HG02571 (cell line): ENCODE results near the gene SPEF2.

ENCODE experiments used
- ATAC-seq: cut with Tn5 transposase; IDR thresholded peaks from one replicate; pipeline ENCODE4 v1.9.1; 2021; ENCODE audit warnings: mild to moderate bottlenecking, moderate library complexity; ENCODE audit not compliant: unreplicated experiment

The SPEF2 gene

GRCh38 chr5:35780236-35780635 lies 162.6 kb downstream of the SPEF2 start:
- no peak for ATAC-seq

- no peak for ATAC-seq
Observed at GRCh38 chr5:35781181-35781790, 163.6 kb downstream of the SPEF2 start.

GRCh38 chr5:35783551-35783950 lies 165.9 kb downstream of the SPEF2 start:
- ATAC-seq, result no peak

DNA sequence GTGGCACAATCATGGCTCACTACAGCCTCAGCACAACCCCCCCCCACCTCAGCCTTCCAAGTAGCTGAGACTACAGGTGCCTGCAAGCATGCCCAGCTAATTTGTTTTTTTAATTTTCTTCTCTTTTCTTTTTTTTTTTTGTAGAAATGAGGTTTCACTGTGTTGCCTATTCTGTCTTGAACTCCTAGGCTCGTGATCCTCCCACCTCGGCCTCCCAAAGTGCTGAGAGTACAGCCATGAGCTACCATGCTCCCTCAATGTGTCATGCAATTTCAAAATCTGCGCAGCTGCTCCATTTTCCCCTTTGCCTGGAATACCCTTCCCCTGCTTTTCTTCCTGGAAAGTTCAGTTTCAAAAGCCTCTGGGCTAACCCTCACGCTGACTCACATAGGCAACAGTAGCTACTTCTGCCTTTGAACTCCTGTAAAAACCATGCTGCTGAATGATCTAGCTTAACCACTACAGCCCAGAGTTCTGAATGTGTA lies 168.0 kb downstream of the SPEF2 start:
- ATAC-seq, result no peak

- ATAC-seq, result no peak
Observed at GRCh38 chr5:35788724-35789123, 171.1 kb downstream of the SPEF2 start.

DNA sequence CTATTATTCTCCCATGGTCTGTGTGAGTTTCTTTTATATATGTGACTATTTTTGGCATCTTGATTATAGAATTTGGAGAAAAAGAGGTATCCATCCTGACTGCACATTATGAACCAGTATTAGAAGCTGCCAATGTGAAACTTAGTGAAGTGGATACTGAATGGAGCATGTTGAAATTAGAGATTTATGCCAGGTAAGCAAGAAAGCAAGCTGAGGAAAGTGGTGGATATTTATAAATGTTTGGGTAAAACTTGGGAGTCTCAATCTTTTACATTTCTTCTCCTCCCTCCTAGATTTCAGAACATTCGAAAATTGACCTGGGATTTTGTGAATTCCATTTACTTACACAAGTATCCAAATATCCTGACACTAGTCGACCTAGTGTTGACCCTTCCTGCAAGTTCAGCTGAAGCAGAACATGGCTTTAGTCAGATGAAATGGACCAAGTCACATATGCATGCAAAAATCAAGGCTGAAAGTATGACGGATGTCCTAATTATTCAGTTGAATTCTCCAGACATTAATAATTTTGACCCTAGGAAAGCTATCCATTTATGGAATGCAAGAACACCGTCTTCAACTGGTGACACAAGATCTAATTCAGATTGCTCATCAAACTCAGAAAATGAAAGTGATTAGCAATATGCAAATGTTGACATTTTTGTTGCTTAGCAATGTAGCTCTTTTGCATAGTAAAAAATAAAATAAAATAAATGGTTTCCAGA lies 172.2 kb downstream of the SPEF2 start:
- ATAC-seq, result no peak

- no peak for ATAC-seq
Observed at GRCh38 chr5:35790457-35790822, 172.8 kb downstream of the SPEF2 start.

GRCh38 chr5:35794328-35794619 lies 176.6 kb downstream of the SPEF2 start:
- no peak for ATAC-seq

DNA sequence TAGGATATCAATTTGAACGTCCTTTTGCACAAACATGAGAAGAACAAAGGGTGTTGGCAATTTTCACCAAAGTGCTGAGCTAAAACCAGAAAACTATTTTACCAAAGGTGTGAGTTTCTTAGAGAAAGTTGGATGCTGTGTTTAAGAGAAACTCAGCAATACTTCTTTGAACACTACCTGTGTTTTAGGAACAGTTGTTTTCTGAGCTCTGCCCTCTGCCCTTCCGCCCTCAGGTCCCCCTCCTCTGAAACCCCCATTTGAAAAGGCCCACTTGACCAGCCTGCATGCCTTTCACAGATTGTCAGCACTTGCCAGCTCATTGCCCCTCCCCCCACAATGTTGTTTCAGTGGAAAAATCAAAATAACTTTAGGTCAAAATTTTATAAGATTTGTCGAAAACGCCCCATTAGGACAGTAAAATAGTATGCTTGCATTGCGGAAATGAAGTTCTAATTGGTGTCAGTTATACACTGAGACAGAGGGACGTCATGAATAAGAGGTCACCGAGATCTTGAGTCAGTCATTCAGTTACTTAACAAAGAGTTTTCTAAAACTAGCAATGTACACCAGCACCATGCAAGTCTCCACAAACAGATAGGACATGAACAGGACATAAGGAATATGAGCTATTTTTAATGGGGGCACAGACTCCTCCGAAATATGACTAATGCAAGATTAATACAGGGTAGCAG lies 177.2 kb downstream of the SPEF2 start:
- ATAC-seq, result no peak

DNA sequence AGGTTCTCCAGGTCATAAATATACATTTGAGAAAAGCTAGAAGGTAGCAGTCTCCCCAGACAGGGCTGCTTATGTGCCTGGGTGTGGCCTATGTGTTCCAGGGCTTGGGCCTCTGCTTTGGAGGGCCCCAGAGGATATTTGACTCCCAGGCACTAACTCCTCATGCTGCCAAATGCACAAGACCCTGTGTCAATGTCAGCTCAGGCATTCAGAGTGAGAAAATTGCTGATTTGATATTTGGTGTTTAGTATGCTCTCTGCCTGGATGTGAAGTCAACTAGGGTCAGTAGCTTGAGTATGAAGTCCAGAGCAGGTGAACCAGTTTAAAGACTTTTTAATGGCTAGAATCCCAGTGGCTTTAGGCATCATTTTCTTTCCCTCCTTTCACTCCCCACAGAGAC lies 181.5 kb downstream of the SPEF2 start:
- ATAC-seq, result no peak

- no peak for ATAC-seq
Observed at GRCh38 chr5:35799753-35800152, 182.1 kb downstream of the SPEF2 start.

DNA sequence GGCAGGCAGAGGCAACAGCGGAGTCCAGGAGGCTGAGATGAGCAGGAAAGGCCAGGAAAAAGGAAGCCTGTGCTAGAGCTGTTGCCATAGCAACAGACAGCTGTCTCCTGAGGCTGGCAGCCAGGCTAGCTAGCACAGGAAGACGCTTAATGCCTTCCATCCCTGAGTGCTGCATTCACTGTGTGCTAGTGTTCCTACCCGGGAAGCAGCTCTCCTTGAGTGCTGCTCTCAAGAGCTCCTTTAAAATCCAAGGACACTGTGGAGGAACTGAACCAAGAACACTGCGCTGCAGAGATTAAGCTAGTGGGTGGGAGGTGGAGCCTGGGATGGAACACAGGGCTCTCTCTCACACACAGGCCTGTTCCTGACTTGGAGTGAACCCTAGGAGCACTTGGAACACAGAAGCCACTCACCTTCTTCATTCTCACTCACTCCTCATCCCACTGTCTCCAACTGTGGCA lies 185.6 kb downstream of the SPEF2 start:
- no peak for ATAC-seq

GRCh38 chr5:35804201-35804653 lies 186.6 kb downstream of the SPEF2 start:
- ATAC-seq, result no peak

- ATAC-seq, result no peak
Observed at GRCh38 chr5:35804841-35805240, 187.2 kb downstream of the SPEF2 start.

- ATAC-seq, result no peak
Observed at GRCh38 chr5:35810601-35811000, 192.9 kb downstream of the SPEF2 start.

DNA sequence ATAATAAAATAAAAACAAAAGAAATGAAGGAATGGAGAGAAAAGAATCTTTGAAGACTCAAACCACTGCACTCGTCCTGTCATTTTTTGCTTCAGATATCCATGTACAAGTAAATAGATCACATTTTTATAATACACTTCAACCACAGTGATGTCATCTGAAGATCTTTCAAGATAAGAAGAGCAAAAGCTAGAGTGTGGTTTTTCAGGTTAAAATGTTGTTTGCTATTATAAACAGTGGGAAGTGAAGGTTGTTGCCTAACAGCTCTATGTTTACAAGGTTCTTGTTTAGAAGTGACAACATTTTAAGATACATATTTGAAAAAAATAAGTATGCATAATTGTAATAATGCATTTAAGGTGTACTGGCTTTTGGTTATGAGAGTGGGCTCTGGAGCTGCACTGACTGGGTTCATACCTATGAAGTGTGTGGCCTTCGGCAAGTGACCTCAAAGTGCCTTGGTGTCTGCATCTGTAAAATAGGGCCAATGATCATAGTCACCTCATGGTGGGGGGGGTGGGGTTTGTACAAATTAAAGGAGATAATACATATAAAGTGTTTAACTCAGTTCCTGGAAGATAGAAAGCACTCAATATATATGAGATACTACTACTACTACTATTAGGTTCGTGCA lies 193.6 kb downstream of the SPEF2 start:
- no peak for ATAC-seq

- no peak for ATAC-seq
Observed at GRCh38 chr5:35813521-35813920, 195.9 kb downstream of the SPEF2 start.

- ATAC-seq, result no peak
Observed at GRCh38 chr5:35815089-35815936, 197.7 kb downstream of the SPEF2 start.

GRCh38 chr5:35816881-35817521 lies 199.3 kb downstream of the SPEF2 start:
- no peak for ATAC-seq

- no peak for ATAC-seq
Observed at GRCh38 chr5:35819026-35819425, 201.4 kb downstream of the SPEF2 start.
